Lung microvascular endothelial cell (primary cell): ENCODE measurements around the gene CYBA. TPM values are rescaled to one million over a fixed set of nuclear protein-coding genes. Genes with fewer than 3 reads are reported as not detected.

Experiments used
- DNase-seq, 2 donors: peaks; one replicate each; pipeline versions ENCODE4 v3.0.0 to v3.0.0-alpha.2; 2010; ENCODE audit warnings: low read depth in 2 of 2
- total RNA-seq: library from RNA; depleted of rRNA; stranded (reverse); fragments of >200 nt; gene quantifications from 2 replicates; pipeline ENCODE4 v1.2.1, GENCODE V29; 2014

The CYBA gene
- total RNA-seq, 1 donor from 2014 or later: 458 TPM

- DNase-seq: no peak
Observed at GRCh38 chr16:88593910-88594309, 56.9 kb downstream of the CYBA start.

- no peak for DNase-seq
Observed at GRCh38 chr16:88593489-88593888, 57.4 kb downstream of the CYBA start.

Other genes with a start within 250 kb of the CYBA start
- gene ZFPM1, start 197.8 kb downstream of the CYBA start, total RNA-seq: 0.60 and 0.65 TPM in 2 replicates
- 6.1 and 8.7 TPM in 2 replicates for gene ZC3H18, start 80.7 kb downstream of the CYBA start, total RNA-seq
- not detected in 2 replicates for gene IL17C, start 12.5 kb downstream of the CYBA start, total RNA-seq
- gene MVD, start 12.0 kb upstream of the CYBA start, total RNA-seq: 40.8 and 42.3 TPM in 2 replicates
- under 0.01 and 0.22 TPM in 2 replicates for gene SNAI3, start 35.5 kb upstream of the CYBA start, total RNA-seq
- 8.5 and 12.5 TPM in 2 replicates for gene RNF166, start 55.4 kb upstream of the CYBA start, total RNA-seq
- gene CTU2, start 55.5 kb upstream of the CYBA start, total RNA-seq: 6.5 and 9.2 TPM in 2 replicates
- gene PIEZO1, start 134.2 kb upstream of the CYBA start, total RNA-seq: 227 and 460 TPM in 2 replicates
- 1.8 and 3.7 TPM in 2 replicates for gene CDT1, start 152.7 kb upstream of the CYBA start, total RNA-seq
- 92.7 and 112 TPM in 2 replicates for gene APRT, start 160.9 kb upstream of the CYBA start, total RNA-seq
- 12.0 and 17.1 TPM in 2 replicates for gene GALNS, start 205.9 kb upstream of the CYBA start, total RNA-seq
- 35.9 and 49.5 TPM in 2 replicates for gene TRAPPC2L, start 206.1 kb upstream of the CYBA start, total RNA-seq
- gene PABPN1L, start 215.6 kb upstream of the CYBA start, total RNA-seq: not detected in 2 replicates